Pons (tissue), 1 donor: ENCODE measurements around the gene PCYOX1L.
A peak's percentile ranks its signal among the peaks of the same experiment; 100 is the strongest.

ENCODE experiments used
- DNase-seq: peaks from one replicate; pipeline ENCODE4 v3.0.0-alpha.2; 2016; ENCODE audit warnings: low spot score

Gene PCYOX1L

GRCh38 chr5:149367972-149368645, 10.3 kb downstream of the PCYOX1L start:
- DNase-seq, result no peak

- no peak for DNase-seq
Observed at GRCh38 chr5:149370878-149371277, 13.0 kb downstream of the PCYOX1L start.

GRCh38 chr5:149371296-149371962, 13.6 kb downstream of the PCYOX1L start:
- DNase-seq, result peak; percentile 49

- no peak for DNase-seq
Observed at GRCh38 chr5:149372076-149372795, 14.4 kb downstream of the PCYOX1L start.

- no peak for DNase-seq
Observed at GRCh38 chr5:149372932-149373331, 15.1 kb downstream of the PCYOX1L start.

- DNase-seq, result no peak
Observed at GRCh38 chr5:149374303-149374702, 16.5 kb downstream of the PCYOX1L start.

GRCh38 chr5:149374801-149375200, 17.0 kb downstream of the PCYOX1L start:
- no peak for DNase-seq

GRCh38 chr5:149375434-149375833, 17.6 kb downstream of the PCYOX1L start:
- DNase-seq, result no peak

GRCh38 chr5:149376104-149376503, 18.3 kb downstream of the PCYOX1L start:
- no peak for DNase-seq

GRCh38 chr5:149376711-149377447, 19.0 kb downstream of the PCYOX1L start:
- DNase-seq, result no peak

GRCh38 chr5:149378241-149378820, 20.5 kb downstream of the PCYOX1L start:
- no peak for DNase-seq

GRCh38 chr5:149379177-149379761, 21.4 kb downstream of the PCYOX1L start, which contains the start of gene IL17B:
TSS of gene IL17B (minus strand) at chr5:149379292. CDS start at chr5:149379225, 67 bp downstream.
- DNase-seq, result no peak

- DNase-seq, result no peak
Observed at GRCh38 chr5:149379818-149380374, 22.1 kb downstream of the PCYOX1L start.

- DNase-seq, result no peak
Observed at GRCh38 chr5:149380466-149381121, 22.7 kb downstream of the PCYOX1L start.

GRCh38 chr5:149381261-149381985, 23.6 kb downstream of the PCYOX1L start:
- DNase-seq, result no peak

GRCh38 chr5:149381986-149382338, 24.1 kb downstream of the PCYOX1L start:
- DNase-seq, result no peak

GRCh38 chr5:149382517-149383220, 24.8 kb downstream of the PCYOX1L start:
- no peak for DNase-seq

- no peak for DNase-seq
Observed at GRCh38 chr5:149383399-149383798, 25.6 kb downstream of the PCYOX1L start.

- no peak for DNase-seq
Observed at GRCh38 chr5:149386166-149386565, 28.3 kb downstream of the PCYOX1L start.
